ENCODE measurements around the gene ANKRD33B. TPM values are rescaled to one million over a fixed set of nuclear protein-coding genes. Genes with fewer than 3 reads are reported as not detected.

ANKRD33B gene
- total and polyA plus RNA-seq, 2 experiments from 2014 or later = 1.5 to 2.0 TPM

- Histone ChIP-seq H3K4me2 (no peak overlapping the region), H4K20me1 (ENCODE audit: insufficient read depth, poor library complexity, severe bottlenecking) (no peaks in the 10 kb centered on the region), H3K27ac (no peak overlapping the region), H3K9me3 (ENCODE audit: low read depth) (no peaks in the 10 kb centered on the region), H3K4me1 (ENCODE audit: insufficient read depth) (no peaks in the 10 kb centered on the region), H3K27me3 (no peaks in the 10 kb centered on the region), H2AFZ (no peak overlapping the region), H3K4me3 (no peak overlapping the region), H3K9me2 (replicated peaks; ENCODE audit: insufficient read depth) (no peaks in the 10 kb centered on the region), H3K36me3 (replicated peaks; ENCODE audit: insufficient read depth, low read depth) (no peaks in the 10 kb centered on the region), H3K79me2 (no peaks in the 10 kb centered on the region)
- TF ChIP-seq CTCF (IDR thresholded peaks at IDR 0.05; ENCODE audit: poor library complexity) = no peak
- TF ChIP-seq EZH2 (IDR thresholded peaks at IDR 0.05; ENCODE audit: borderline replicate concordance) = no peak
- TF ChIP-seq EZH2phosphoT487 (IDR thresholded peaks at IDR 0.05; ENCODE audit: low read depth, severe bottlenecking, unreplicated experiment) = no peak
- no peak for DNase-seq (ENCODE audit: low spot score)
- WGBS (ENCODE audit: low lambda C conversion rate, missing lambda C conversion rate) = 84% methylated on average over 4 of the region's 4 CpGs
Observed at GRCh38 chr5:10586008-10586407, 22.1 kb downstream of the ANKRD33B start.

GRCh38 chr5:10586555-10586954, 22.7 kb downstream of the ANKRD33B start:
- Histone ChIP-seq H3K79me2 (no peaks in the 10 kb centered on the region), H3K27me3 (no peaks in the 10 kb centered on the region), H3K36me3 (replicated peaks; ENCODE audit: insufficient read depth, low read depth) (no peaks in the 10 kb centered on the region), H3K4me2 (no peak overlapping the region), H2AFZ (no peak overlapping the region), H3K9me3 (ENCODE audit: low read depth) (no peaks in the 10 kb centered on the region), H4K20me1 (ENCODE audit: insufficient read depth, poor library complexity, severe bottlenecking) (no peaks in the 10 kb centered on the region), H3K4me1 (ENCODE audit: insufficient read depth) (no peaks in the 10 kb centered on the region), H3K27ac (no peak overlapping the region), H3K4me3 (no peak overlapping the region), H3K9me2 (replicated peaks; ENCODE audit: insufficient read depth) (no peaks in the 10 kb centered on the region)
- DNase-seq (ENCODE audit: low spot score) = no peak
- WGBS (ENCODE audit: low lambda C conversion rate, missing lambda C conversion rate) = 100% methylated on average over 1 of the region's 1 CpG
- TF ChIP-seq EZH2 (IDR thresholded peaks at IDR 0.05; ENCODE audit: borderline replicate concordance) (no peak), CTCF (IDR thresholded peaks at IDR 0.05; ENCODE audit: poor library complexity) (no peak), EZH2phosphoT487 (IDR thresholded peaks at IDR 0.05; ENCODE audit: low read depth, severe bottlenecking, unreplicated experiment) (no peak)

GRCh38 chr5:10588109-10588775, 24.4 kb downstream of the ANKRD33B start:
- Histone ChIP-seq H3K36me3 (replicated peaks; ENCODE audit: insufficient read depth, low read depth) (no peaks in the 10 kb centered on the region), H3K27me3 (no peaks in the 10 kb centered on the region), H3K4me3 (no peak overlapping the region), H2AFZ (no peak overlapping the region), H3K4me2 (no peak overlapping the region), H4K20me1 (ENCODE audit: insufficient read depth, poor library complexity, severe bottlenecking) (no peaks in the 10 kb centered on the region), H3K9me2 (replicated peaks; ENCODE audit: insufficient read depth) (no peaks in the 10 kb centered on the region), H3K9me3 (ENCODE audit: low read depth) (no peaks in the 10 kb centered on the region), H3K27ac (no peak overlapping the region), H3K4me1 (ENCODE audit: insufficient read depth) (no peaks in the 10 kb centered on the region), H3K79me2 (no peaks in the 10 kb centered on the region)
- no peak for DNase-seq (ENCODE audit: low spot score)
- no peak for TF ChIP-seq EZH2phosphoT487 (IDR thresholded peaks at IDR 0.05; ENCODE audit: low read depth, severe bottlenecking, unreplicated experiment)
- no peak for TF ChIP-seq CTCF (IDR thresholded peaks at IDR 0.05; ENCODE audit: poor library complexity)
- TF ChIP-seq EZH2 (IDR thresholded peaks at IDR 0.05; ENCODE audit: borderline replicate concordance) = no peak
- 96% methylated on average over 8 of the region's 8 CpGs for whole genome bisulfite sequencing (ENCODE audit: low lambda C conversion rate, missing lambda C conversion rate)
